Measurements from ENCODE around the gene HCCS. TPM values are rescaled to one million over a fixed set of nuclear protein-coding genes. Genes with fewer than 3 reads are reported as not detected.
A peak's percentile ranks its signal among the peaks of the same experiment; 100 is the strongest.

The HCCS gene
- total RNA-seq, 1 experiment from 2014 or later, result 28.0 TPM

- TF ChIP-seq ZNF512 (CRISPR knock-in tag; IDR thresholded peaks at IDR 0.05; ENCODE audit: borderline replicate concordance) (no peak), RELA (CRISPR knock-in tag; IDR thresholded peaks at IDR 0.05; ENCODE audit: borderline replicate concordance) (no peak), TEAD1 (CRISPR knock-in tag; IDR thresholded peaks at IDR 0.05) (no peak), GABPB1 (CRISPR knock-in tag; IDR thresholded peaks at IDR 0.05) (0 out of 2 replicates have a peak, but pooled peaks have one; percentile 17), KAT7 (CRISPR knock-in tag; IDR thresholded peaks at IDR 0.05; ENCODE audit: borderline replicate concordance) (no peak), NR2C2 (CRISPR knock-in tag; IDR thresholded peaks at IDR 0.05) (no peak), ARID4B (CRISPR knock-in tag; IDR thresholded peaks at IDR 0.05; ENCODE audit: borderline replicate concordance) (no peak), ATF6 (CRISPR knock-in tag; IDR thresholded peaks at IDR 0.05) (no peak), CTCF (IDR thresholded peaks at IDR 0.05) (no peak), ZNF281 (CRISPR knock-in tag; IDR thresholded peaks at IDR 0.05) (no peak), EMX1 (CRISPR knock-in tag; IDR thresholded peaks at IDR 0.05) (no peak)
Observed at GRCh38 chrX:11111037-11111851, at the start of gene HCCS (continued).

GRCh38 chrX:11064276-11064675, 46.9 kb upstream of the HCCS start:
- H3K4me3 Mint-ChIP-seq, result no peak overlapping the region
- ChIA-PET CTCF (interaction anchor here (1.1 kb wide), 1 partner anchor 295 kb away, joined by 3 read pairs; no protein-coding TSS in a partner anchor), POLR2A (no interaction called here)
- no peaks in the 10 kb centered on the region for H3K9me3 Mint-ChIP-seq
- peaks cover 18% of the 10 kb centered on the region for H3K4me1 Mint-ChIP-seq
- ATAC-seq (no peak), DNase-seq (ENCODE audit: low spot score) (no peak)
- H3K27ac Mint-ChIP-seq, result no peak overlapping the region
- no peaks in the 10 kb centered on the region for H3K27me3 Mint-ChIP-seq (ENCODE audit: low read depth)
- H3K36me3 Mint-ChIP-seq, result no peaks in the 10 kb centered on the region
- TF ChIP-seq TEAD1 (CRISPR knock-in tag; IDR thresholded peaks at IDR 0.05), result no peak
- TF ChIP-seq ZNF317 (CRISPR knock-in tag; IDR thresholded peaks at IDR 0.05; ENCODE audit: borderline replicate concordance, low read depth), result no peak
- no peak for TF ChIP-seq SMAD4 (CRISPR knock-in tag; IDR thresholded peaks at IDR 0.05)
- TF ChIP-seq CBFB (CRISPR knock-in tag; IDR thresholded peaks at IDR 0.05; ENCODE audit: low read depth), result no peak
- TF ChIP-seq NR3C1 (CRISPR knock-in tag; conservative IDR thresholded peaks at IDR 0.05; ENCODE audit: low read depth), result no peak
- no peak for TF ChIP-seq ETV6 (CRISPR knock-in tag; IDR thresholded peaks at IDR 0.05)
- TF ChIP-seq GTF2I (CRISPR knock-in tag; conservative IDR thresholded peaks at IDR 0.05), result no peak
- no peak for TF ChIP-seq IRF1 (CRISPR knock-in tag; IDR thresholded peaks at IDR 0.05)
- no peak for TF ChIP-seq USF2 (CRISPR knock-in tag; IDR thresholded peaks at IDR 0.05)
- no peak for TF ChIP-seq ZNF121 (CRISPR knock-in tag; IDR thresholded peaks at IDR 0.05)
- no peak for TF ChIP-seq RORB (CRISPR knock-in tag; IDR thresholded peaks at IDR 0.05)
- no peak for TF ChIP-seq IRF2 (CRISPR knock-in tag; IDR thresholded peaks at IDR 0.05; ENCODE audit: borderline replicate concordance, low read depth)

All from WTC11 (cell line).